Lung (tissue), 12 donors: ENCODE results near the gene SCMH1. TPM values are rescaled to one million over a fixed set of nuclear protein-coding genes. Genes with fewer than 3 reads are reported as not detected.
A peak's percentile ranks its signal among the peaks of the same experiment; 100 is the strongest.
"Not testable (repeated sequence)": the region's sequence is repeated elsewhere in the genome, so short reads cannot be mapped to it uniquely, and the experiment has no call there.

Source experiments
- ATAC-seq: fragments of 200-7000 bp; cut with Tn5 transposase; one replicate; pipeline ENCODE4 v1.9.1; 2020; ENCODE audit warnings: moderate number of reproducible peaks; ENCODE audit not compliant: insufficient read depth, low FRiP score
- DNase-seq, 3 donors: peaks; one replicate each; pipeline ENCODE4 v3.0.0-alpha.2; 2013 to 2017
- H3K27ac ChIP-seq, 2 donors: one replicate each; pipeline ENCODE4 v1.5.1; 2013; ENCODE audit warnings: mild to moderate bottlenecking in 2 of 2, moderate library complexity in 2 of 2, control low read depth in 1 of 2, inconsistent platforms in 1 of 2, low read depth in 1 of 2, low read length in 1 of 2
- H3K27me3 ChIP-seq, 3 donors: one replicate each; pipeline ENCODE4 v1.5.1; 2013; ENCODE audit warnings: low read length in 2 of 3; ENCODE audit not compliant: control insufficient read depth in 3 of 3, insufficient read depth in 3 of 3
- H3K36me3 ChIP-seq, 4 donors: one replicate each; pipeline ENCODE4 v1.5.1; 2013; ENCODE audit warnings: low read length in 4 of 4, mild to moderate bottlenecking in 1 of 4, moderate library complexity in 1 of 4; ENCODE audit not compliant: control insufficient read depth in 4 of 4, insufficient read depth in 4 of 4
- H3K4me1 ChIP-seq, 5 donors: one replicate each; pipeline ENCODE4 v1.5.1; 2013; ENCODE audit warnings: low read length in 5 of 5, mild to moderate bottlenecking in 2 of 5, moderate library complexity in 1 of 5; ENCODE audit not compliant: control insufficient read depth in 5 of 5, insufficient read depth in 5 of 5
- H3K4me3 ChIP-seq: one replicate; pipeline ENCODE4 v1.5.1; 2013; ENCODE audit warnings: mild to moderate bottlenecking, control low read depth, moderate library complexity
- H3K9ac ChIP-seq, 2 donors: one replicate each; pipeline ENCODE4 v1.5.1; 2013; ENCODE audit warnings: low read length in 2 of 2, control low read depth in 1 of 2; ENCODE audit not compliant: insufficient read depth in 1 of 2
- H3K9me3 ChIP-seq, 4 donors: one replicate each; pipeline ENCODE4 v1.5.1; 2013; ENCODE audit warnings: low read length in 3 of 4, mild to moderate bottlenecking in 1 of 4, moderate library complexity in 1 of 4; ENCODE audit not compliant: control insufficient read depth in 4 of 4, insufficient read depth in 3 of 4
- CTCF ChIP-seq: IDR thresholded peaks from 2 replicates; pipeline ENCODE4 v1.5.1; 2012; ENCODE audit warnings: mild to moderate bottlenecking; ENCODE audit errors: control extremely low read depth, extremely low read depth
- WGBS, 2 donors: extraction: QIAGEN DNeasy Blood & Tissue Kit; methylation state at CpG; one replicate each; pipeline ENCODE4 v1.1.7; 2013; 5-methylcytosine and 5-hydroxymethylcytosine counted together
- polyA plus RNA-seq, 2 donors: library from polyadenylated mRNA; stranded (reverse); fragments of 200-250 nt; gene quantifications; one replicate each; pipeline ENCODE4 v1.2.1, GENCODE V29; 2013
- total RNA-seq, 2 donors: library from RNA; depleted of rRNA in 1 of 2; stranded (reverse); fragments of >200 nt in 1 of 2; gene quantifications; one replicate each; pipeline ENCODE4 v1.2.1, GENCODE V29; 2014 to 2021
- donor health status: control.
- donor health status: control.
- donor health status: Bipolar disorder and iron deficiency.
- donor health status: healthy.
- donor health status: DM: yes; HTN: yes; CAD: no.

Gene SCMH1
- total and polyA plus RNA-seq, 4 donors, result 20.7 to 43.5 (median 28.8) TPM

- Histone ChIP-seq H3K27me3 (no peaks in the 10 kb centered on the region), H3K9ac (no peak overlapping the region), H3K27ac (no peak overlapping the region), H3K36me3 (no peaks in the 10 kb centered on the region), H3K4me3 (no peak overlapping the region), H3K4me1 (peaks cover 0 to 8% (median 0%) of the 10 kb centered on the region in 5 donors), H3K9me3 (no peaks in the 10 kb centered on the region)
- ATAC-seq (no peak), DNase-seq (no peak)
- no peak for TF ChIP-seq CTCF
These were observed 42.7 kb downstream of the SCMH1 start for GRCh38 chr1:41199375-41199774.

GRCh38 chr1:41192456-41193178 lies 49.5 kb downstream of the SCMH1 start:
- Histone ChIP-seq H3K9ac (no peak overlapping the region), H3K27ac (no peak overlapping the region), H3K4me3 (no peak overlapping the region), H3K4me1 (peaks cover 0 to 16% (median 6%) of the 10 kb centered on the region in 5 donors), H3K27me3 (no peaks in the 10 kb centered on the region), H3K9me3 (no peaks in the 10 kb centered on the region), H3K36me3 (no peaks in the 10 kb centered on the region)
- DNase-seq (peak in 2 of 3 donors; percentile 57 to 70), ATAC-seq (no peak)
- WGBS, 2 donors, result 34 to 45% methylated on average over 1 of the region's 1 CpG
- TF ChIP-seq CTCF, result no peak

GRCh38 chr1:41184446-41184845 lies 57.7 kb downstream of the SCMH1 start:
- Histone ChIP-seq H3K9ac (no peak overlapping the region), H3K36me3 (no peaks in the 10 kb centered on the region), H3K27me3 (no peaks in the 10 kb centered on the region), H3K9me3 (no peaks in the 10 kb centered on the region), H3K4me1 (no peaks in the 10 kb centered on the region), H3K4me3 (no peak overlapping the region), H3K27ac (no peak overlapping the region)
- TF ChIP-seq CTCF, result no peak
- ATAC-seq (no peak), DNase-seq (no peak)
- WGBS, 2 donors, result 88 to 95% methylated on average over 1 of the region's 1 CpG

GRCh38 chr1:41178230-41178629 lies 63.9 kb downstream of the SCMH1 start:
- not testable (repeated sequence) for H3K4me1 ChIP-seq, H3K4me3 ChIP-seq, DNase-seq, H3K27me3 ChIP-seq, H3K36me3 ChIP-seq, H3K9me3 ChIP-seq, H3K27ac ChIP-seq, ATAC-seq, H3K9ac ChIP-seq
- WGBS, 2 donors, result 91 to 100% methylated on average over 2 to 3 of the region's 3 CpGs
